Vagina (tissue), 2 donors: ENCODE data around the gene EFEMP2. TPM values are rescaled to one million over a fixed set of nuclear protein-coding genes. Genes with fewer than 3 reads are reported as not detected.

Experiments
- DNase-seq, 2 donors: peaks; one replicate each; pipeline ENCODE4 v3.0.0-alpha.2; 2017; ENCODE audit errors: extremely low spot score in 2 of 2
- H3K27ac ChIP-seq: fragments of 200-600 bp; sonication (generic); one replicate; pipeline ENCODE4 v1.5.1; 2019
- H3K27me3 ChIP-seq: fragments of 200-600 bp; sonication (generic); one replicate; pipeline ENCODE4 v1.5.1; 2019
- H3K36me3 ChIP-seq, 2 donors: fragments of 200-600 bp; sonication (generic); one replicate each; pipeline ENCODE4 v1.5.1; 2017 to 2019
- H3K4me1 ChIP-seq: fragments of 200-600 bp; sonication (generic); one replicate; pipeline ENCODE4 v1.5.1; 2019
- H3K4me3 ChIP-seq, 2 donors: fragments of 200-600 bp; sonication (generic); 1 replicate in 1 of 2; 2 replicates in 1 of 2; pipeline ENCODE4 v1.5.1; 2016 to 2019
- H3K9me3 ChIP-seq: fragments of 200-600 bp; sonication (generic); one replicate; pipeline ENCODE4 v1.5.1; 2019
- CTCF ChIP-seq, 3 experiments: fragments of 450-650 bp in 2 of 3; fragments of 200-600 bp in 1 of 3; sonication (generic) in 1 of 3; IDR thresholded peaks; one replicate each; pipeline ENCODE4 v1.5.1; 2017 to 2019; ENCODE audit warnings: antibody characterized with exemption in 3 of 3, mild to moderate bottlenecking in 2 of 3, moderate library complexity in 2 of 3
- POLR2A ChIP-seq, 2 donors: fragments of 450-650 bp; IDR thresholded peaks; one replicate each; pipeline ENCODE4 v1.6.1; 2017; ENCODE audit warnings: antibody characterized with exemption in 2 of 2, mild to moderate bottlenecking in 2 of 2, moderate library complexity in 2 of 2
- POLR2AphosphoS5 ChIP-seq, 2 donors: sonication (generic); formaldehyde crosslinking; IDR thresholded peaks; one replicate each; pipeline ENCODE4 v1.9.0; 2017; ENCODE audit warnings: antibody characterized with exemption in 2 of 2, mild to moderate bottlenecking in 2 of 2, low read depth in 1 of 2; ENCODE audit not compliant: insufficient read depth in 1 of 2
- intact Hi-C: fragments of 100-400 bp; cut with DNase I; formaldehyde crosslinking; loops from one replicate; pipeline ENCODE4 v1.15.1; 2023
- total RNA-seq: library from RNA; depleted of rRNA; stranded (reverse); fragments of >200 nt; gene quantifications from one replicate; pipeline ENCODE4 v1.2.3, GENCODE V29; 2016

Gene EFEMP2
- total RNA-seq, 1 donor from 2014 or later, result 57.9 TPM

- no peak overlapping the region for H3K27ac ChIP-seq
- no peak overlapping the region for H3K4me3 ChIP-seq
- no peak for DNase-seq
- intact Hi-C loops, result no loop called here
- peaks cover 28% of the 10 kb centered on the region for H3K4me1 ChIP-seq
- peaks cover 0 to 45% of the 10 kb centered on the region in 2 donors for H3K36me3 ChIP-seq
- no peaks in the 10 kb centered on the region for H3K27me3 ChIP-seq
- TF ChIP-seq CTCF (IDR thresholded peaks at IDR 0.05) (no peak), POLR2AphosphoS5 (IDR thresholded peaks at IDR 0.05; ENCODE audit: insufficient read depth in 1 of 2, low read depth in 1 of 2) (no peak), POLR2A (IDR thresholded peaks at IDR 0.05) (no peak)
- no peaks in the 10 kb centered on the region for H3K9me3 ChIP-seq
Measured at GRCh38 chr11:65868076-65868667, 4.4 kb downstream of the EFEMP2 start.

GRCh38 chr11:65867284-65868071 lies 5.1 kb downstream of the EFEMP2 start:
- TF ChIP-seq CTCF (IDR thresholded peaks at IDR 0.05) (no peak), POLR2A (IDR thresholded peaks at IDR 0.05) (no peak), POLR2AphosphoS5 (IDR thresholded peaks at IDR 0.05; ENCODE audit: insufficient read depth in 1 of 2, low read depth in 1 of 2) (no peak)
- Histone ChIP-seq H3K4me3 (no peak overlapping the region), H3K27ac (no peak overlapping the region), H3K9me3 (no peaks in the 10 kb centered on the region), H3K27me3 (no peaks in the 10 kb centered on the region), H3K36me3 (peaks cover 0 to 52% of the 10 kb centered on the region in 2 donors), H3K4me1 (peaks cover 25% of the 10 kb centered on the region)
- intact Hi-C loops, result no loop called here
- DNase-seq, result no peak

- TF ChIP-seq POLR2AphosphoS5 (IDR thresholded peaks at IDR 0.05; ENCODE audit: insufficient read depth in 1 of 2, low read depth in 1 of 2) (no peak), CTCF (IDR thresholded peaks at IDR 0.05) (no peak), POLR2A (IDR thresholded peaks at IDR 0.05) (no peak)
- H3K36me3 ChIP-seq, result peaks cover 0 to 59% of the 10 kb centered on the region in 2 donors
- no peaks in the 10 kb centered on the region for H3K27me3 ChIP-seq
- H3K9me3 ChIP-seq, result no peaks in the 10 kb centered on the region
- peaks cover 26% of the 10 kb centered on the region for H3K4me1 ChIP-seq
- DNase-seq, result no peak
- no peak overlapping the region for H3K4me3 ChIP-seq
- no peak overlapping the region for H3K27ac ChIP-seq
- intact Hi-C loops, result no loop called here
Measured at GRCh38 chr11:65866509-65867283, 5.9 kb downstream of the EFEMP2 start.

- TF ChIP-seq POLR2A (IDR thresholded peaks at IDR 0.05) (no peak), POLR2AphosphoS5 (IDR thresholded peaks at IDR 0.05; ENCODE audit: insufficient read depth in 1 of 2, low read depth in 1 of 2) (no peak), CTCF (IDR thresholded peaks at IDR 0.05) (no peak)
- no peak overlapping the region for H3K27ac ChIP-seq
- no peaks in the 10 kb centered on the region for H3K9me3 ChIP-seq
- no peak for DNase-seq
- H3K4me1 ChIP-seq, result peaks cover 26% of the 10 kb centered on the region
- H3K27me3 ChIP-seq, result no peaks in the 10 kb centered on the region
- H3K4me3 ChIP-seq, result no peak overlapping the region
- H3K36me3 ChIP-seq, result peaks cover 0 to 59% of the 10 kb centered on the region in 2 donors
- intact Hi-C loops, result no loop called here
Measured at GRCh38 chr11:65865550-65866172, 6.9 kb downstream of the EFEMP2 start.
